ENCODE measurements around the gene WWOX.

- TF ChIP-seq, protein P1, sequence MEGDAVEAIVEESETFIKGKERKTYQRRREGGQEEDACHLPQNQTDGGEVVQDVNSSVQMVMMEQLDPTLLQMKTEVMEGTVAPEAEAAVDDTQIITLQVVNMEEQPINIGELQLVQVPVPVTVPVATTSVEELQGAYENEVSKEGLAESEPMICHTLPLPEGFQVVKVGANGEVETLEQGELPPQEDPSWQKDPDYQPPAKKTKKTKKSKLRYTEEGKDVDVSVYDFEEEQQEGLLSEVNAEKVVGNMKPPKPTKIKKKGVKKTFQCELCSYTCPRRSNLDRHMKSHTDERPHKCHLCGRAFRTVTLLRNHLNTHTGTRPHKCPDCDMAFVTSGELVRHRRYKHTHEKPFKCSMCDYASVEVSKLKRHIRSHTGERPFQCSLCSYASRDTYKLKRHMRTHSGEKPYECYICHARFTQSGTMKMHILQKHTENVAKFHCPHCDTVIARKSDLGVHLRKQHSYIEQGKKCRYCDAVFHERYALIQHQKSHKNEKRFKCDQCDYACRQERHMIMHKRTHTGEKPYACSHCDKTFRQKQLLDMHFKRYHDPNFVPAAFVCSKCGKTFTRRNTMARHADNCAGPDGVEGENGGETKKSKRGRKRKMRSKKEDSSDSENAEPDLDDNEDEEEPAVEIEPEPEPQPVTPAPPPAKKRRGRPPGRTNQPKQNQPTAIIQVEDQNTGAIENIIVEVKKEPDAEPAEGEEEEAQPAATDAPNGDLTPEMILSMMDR (conservative IDR thresholded peaks at IDR 0.05; ENCODE audit: low read depth, low read length) = no peak
- TF ChIP-seq MAZ (IDR thresholded peaks at IDR 0.05; ENCODE audit: borderline replicate concordance, low read depth, low read length) (no peak), MXI1 (IDR thresholded peaks at IDR 0.05; ENCODE audit: borderline replicate concordance, low read depth, low read length) (no peak), POLR2A (IDR thresholded peaks at IDR 0.05; ENCODE audit: low read depth, low read length) (no peak), ELK1 (IDR thresholded peaks at IDR 0.05; ENCODE audit: borderline replicate concordance, low read depth, low read length) (no peak), MAFK (IDR thresholded peaks at IDR 0.05; ENCODE audit: low read depth, low read length) (no peak), RCOR1 (IDR thresholded peaks at IDR 0.05; ENCODE audit: insufficient replicate concordance, low read length) (no peak), RAD21 (IDR thresholded peaks at IDR 0.05; ENCODE audit: low read length) (no peak), BHLHE40 (IDR thresholded peaks at IDR 0.05; ENCODE audit: low read depth, low read length) (no peak), RFX5 (IDR thresholded peaks at IDR 0.05; ENCODE audit: low read depth, low read length) (no peak), NFE2L2 (IDR thresholded peaks at IDR 0.05; ENCODE audit: low read depth, low read length) (no peak)
Observed at GRCh38 chr16:78926723-78927210, 827.3 kb downstream of the WWOX start.
